GM23338 (cell line): Measurements from ENCODE around the gene KRT38. TPM values are rescaled to one million over a fixed set of nuclear protein-coding genes. Genes with fewer than 3 reads are reported as not detected.

Source experiments
- ATAC-seq: fragments of 200-7000 bp; cut with Tn5 transposase; 3 replicates; pipeline ENCODE4 v1.9.1; 2020
- DNase-seq: peaks from one replicate; pipeline ENCODE4 v3.0.0-alpha.2; 2015; ENCODE audit warnings: low spot score
- H2AFZ ChIP-seq: fragments of 200-600 bp; sonication (generic); 2 replicates; pipeline ENCODE4 v1.8.0; 2016; ENCODE audit warnings: antibody characterized with exemption, mild to moderate bottlenecking, moderate library complexity
- H3F3A ChIP-seq: fragments of 200-600 bp; sonication (generic); replicated peaks from 2 replicates; pipeline ENCODE4 v1.8.0; 2017; ENCODE audit warnings: antibody characterized with exemption, mixed run types, low read depth
- H3K27ac ChIP-seq: fragments of 200-600 bp; sonication (generic); 2 replicates; pipeline ENCODE4 v1.6.1; 2016; ENCODE audit warnings: low read depth
- H3K27me3 ChIP-seq: fragments of 200-600 bp; sonication (generic); 2 replicates; pipeline ENCODE4 v1.8.0; 2016; ENCODE audit warnings: mild to moderate bottlenecking, mixed run types, moderate library complexity; ENCODE audit not compliant: insufficient read depth
- H3K36me3 ChIP-seq: fragments of 200-600 bp; sonication (generic); 2 replicates; pipeline ENCODE4 v1.8.0; 2016; ENCODE audit warnings: mild to moderate bottlenecking; ENCODE audit not compliant: insufficient read depth
- H3K4me1 ChIP-seq: fragments of 200-600 bp; sonication (generic); 2 replicates; pipeline ENCODE4 v1.8.0; 2016; ENCODE audit warnings: mild to moderate bottlenecking, moderate library complexity; ENCODE audit not compliant: insufficient read depth
- H3K4me2 ChIP-seq: fragments of 200-600 bp; sonication (generic); 2 replicates; pipeline ENCODE4 v1.7.1; 2017; ENCODE audit warnings: mixed run types
- H3K4me3 ChIP-seq: fragments of 200-600 bp; sonication (generic); 2 replicates; pipeline ENCODE4 v1.6.1; 2016; ENCODE audit warnings: mixed run types
- H3K79me2 ChIP-seq: fragments of 200-600 bp; sonication (generic); replicated peaks from 2 replicates; pipeline ENCODE4 v1.8.0; 2017; ENCODE audit warnings: mild to moderate bottlenecking; ENCODE audit not compliant: insufficient read depth
- H3K9me2 ChIP-seq: fragments of 200-600 bp; sonication (generic); 2 replicates; pipeline ENCODE4 v1.8.0; 2017; ENCODE audit not compliant: insufficient read depth
- H4K20me1 ChIP-seq: fragments of 200-600 bp; sonication (generic); replicated peaks from 2 replicates; pipeline ENCODE4 v1.8.0; 2017; ENCODE audit warnings: mild to moderate bottlenecking; ENCODE audit not compliant: insufficient read depth
- H3K27ac Mint-ChIP-seq: 2 replicates; pipeline ENCODE4 v1.8.0; 2020; ENCODE audit warnings: inconsistent platforms, mild to moderate bottlenecking, moderate library complexity, mixed read lengths
- H3K27me3 Mint-ChIP-seq: 3 replicates; pipeline ENCODE4 v1.8.0; 2022; ENCODE audit warnings: low read depth, mild to moderate bottlenecking, moderate library complexity, mixed read lengths, inconsistent platforms; ENCODE audit not compliant: insufficient read depth, poor library complexity
- H3K36me3 Mint-ChIP-seq: 3 replicates; pipeline ENCODE4 v1.8.0; 2021; ENCODE audit warnings: low read depth, mild to moderate bottlenecking, inconsistent platforms, moderate library complexity, mixed read lengths
- H3K4me1 Mint-ChIP-seq: 3 replicates; pipeline ENCODE4 v1.8.0; 2020; ENCODE audit warnings: mild to moderate bottlenecking, inconsistent platforms, mixed read lengths
- H3K4me3 Mint-ChIP-seq: 3 replicates; pipeline ENCODE4 v1.8.0; 2021; ENCODE audit warnings: moderate library complexity, mild to moderate bottlenecking, inconsistent platforms, mixed read lengths
- H3K9me3 Mint-ChIP-seq: 3 replicates; pipeline ENCODE4 v1.8.0; 2020; ENCODE audit warnings: moderate library complexity, mild to moderate bottlenecking, inconsistent platforms, mixed read lengths
- CREB1 ChIP-seq: fragments of 250-450 bp; sonication (Bioruptor Pico); IDR thresholded peaks from 2 replicates; pipeline ENCODE4 v1.5.0; 2020; ENCODE audit warnings: low read depth, mild to moderate bottlenecking, moderate library complexity
- ETS1 ChIP-seq: IDR thresholded peaks from 2 replicates; pipeline ENCODE4 v1.6.1; 2016; ENCODE audit warnings: antibody characterized with exemption
- EZH2 ChIP-seq: fragments of 200-600 bp; sonication (generic); IDR thresholded peaks from one replicate; pipeline ENCODE4 v1.8.0; 2017; ENCODE audit warnings: antibody characterized with exemption, mild to moderate bottlenecking, low read depth; ENCODE audit not compliant: unreplicated experiment
- EZH2phosphoT487 ChIP-seq: fragments of 200-600 bp; sonication (generic); IDR thresholded peaks from one replicate; pipeline ENCODE4 v1.8.1; 2018; ENCODE audit warnings: antibody characterized with exemption; ENCODE audit not compliant: unreplicated experiment
- JUNB ChIP-seq: IDR thresholded peaks from one replicate; pipeline ENCODE4 v1.6.1; 2016; ENCODE audit warnings: antibody characterized with exemption; ENCODE audit not compliant: unreplicated experiment
- NANOG ChIP-seq: IDR thresholded peaks from 2 replicates; pipeline ENCODE4 v1.6.1; 2016; ENCODE audit warnings: antibody characterized with exemption, borderline replicate concordance
- POLR2AphosphoS5 ChIP-seq: IDR thresholded peaks from 2 replicates; pipeline ENCODE4 v1.6.1; 2016; ENCODE audit warnings: antibody characterized with exemption, low read depth
- REST ChIP-seq: IDR thresholded peaks from one replicate; pipeline ENCODE4 v1.6.1; 2018; ENCODE audit warnings: antibody characterized with exemption; ENCODE audit not compliant: unreplicated experiment
- STAT1 ChIP-seq: IDR thresholded peaks from one replicate; pipeline ENCODE4 v1.6.1; 2016; ENCODE audit warnings: antibody characterized with exemption; ENCODE audit not compliant: unreplicated experiment
- ZNF114 ChIP-seq: fragments of 250-450 bp; sonication (Bioruptor Pico); IDR thresholded peaks from 2 replicates; pipeline ENCODE4 v1.5.0; 2020; ENCODE audit warnings: mild to moderate bottlenecking, moderate library complexity
- ZNF331 ChIP-seq: fragments of 250-450 bp; sonication (Bioruptor Pico); IDR thresholded peaks from 2 replicates; pipeline ENCODE4 v1.5.0; 2020; ENCODE audit warnings: low read depth, mild to moderate bottlenecking, moderate library complexity
- ZNF462 ChIP-seq: fragments of 250-450 bp; sonication (Bioruptor Pico); IDR thresholded peaks from 2 replicates; pipeline ENCODE4 v1.5.0; 2020; ENCODE audit warnings: mild to moderate bottlenecking, moderate library complexity
- polyA plus RNA-seq: library from polyadenylated mRNA; unstranded; fragments of >200 nt; fragmentation: Nextera tagmentation; extraction: Ambion mirVana; gene quantifications from 2 replicates; pipeline ENCODE4 v1.2.1, GENCODE V29; 2016
- total RNA-seq: library from RNA; depleted of rRNA; stranded (reverse); fragments of >200 nt; shearing (Covaris generic); gene quantifications from 2 replicates; pipeline ENCODE4 v1.2.3, GENCODE V29; 2014
- TF ChIP-seq, protein P1 (sequence below), 2 experiments: fragments of 200-600 bp in 1 of 2; sonication (generic) in 1 of 2; conservative IDR thresholded peaks; 2 replicates each; pipeline versions ENCODE4 v1.5.1 to v1.6.1; 2016 to 2017; ENCODE audit warnings: antibody characterized with exemption in 2 of 2, low read depth in 2 of 2, mild to moderate bottlenecking in 2 of 2, moderate library complexity in 1 of 2

Gene KRT38
- total and polyA plus RNA-seq, 2 experiments from 2014 or later: not detected

DNA sequence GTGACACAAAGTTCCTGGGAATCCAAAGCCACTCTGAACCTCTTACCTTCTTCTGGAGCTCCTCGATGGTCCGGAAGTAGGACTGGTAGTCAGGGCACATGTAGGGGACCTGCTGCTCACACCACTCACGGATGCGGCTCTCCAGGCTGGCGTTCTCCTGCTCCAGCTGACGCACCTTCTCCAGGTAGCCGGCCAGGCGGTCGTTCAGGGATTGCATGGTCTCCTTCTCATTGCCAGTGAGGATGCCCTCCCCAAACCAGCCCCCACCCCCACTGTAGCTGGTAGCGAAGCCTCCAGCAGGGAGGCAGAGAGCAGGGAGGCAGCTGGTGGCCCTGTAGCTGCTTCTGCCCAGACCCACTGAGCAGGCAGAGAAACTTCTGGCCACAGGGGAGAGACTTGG lies 39.8 kb upstream of the KRT38 start:
- Histone ChIP-seq H2AFZ (no peak overlapping the region), H3K4me1 (no peaks in the 10 kb centered on the region), H3K9me2 (no peaks in the 10 kb centered on the region; the same call in 1 of the 2 replicates), H3K27ac (no peak overlapping the region), H3K79me2 (no peaks in the 10 kb centered on the region), H3K36me3 (no peaks in the 10 kb centered on the region), H3F3A (no peaks in the 10 kb centered on the region), H3K4me2 (no peak overlapping the region), H3K4me3 (no peak overlapping the region), H4K20me1 (no peaks in the 10 kb centered on the region), H3K27me3 (no peaks in the 10 kb centered on the region)
- Mint-ChIP-seq H3K4me3 (no peak overlapping the region), H3K27ac (no peak overlapping the region), H3K27me3 (peaks cover 14% of the 10 kb centered on the region), H3K4me1 (no peaks in the 10 kb centered on the region), H3K9me3 (no peaks in the 10 kb centered on the region), H3K36me3 (no peaks in the 10 kb centered on the region)
- TF ChIP-seq ZNF331 (CRISPR knock-in tag) (no peak), JUNB (no peak), CREB1 (no peak), ZNF114 (CRISPR knock-in tag) (no peak), ETS1 (no peak), REST (no peak), EZH2 (no peak), NANOG (no peak), STAT1 (no peak), ZNF462 (CRISPR knock-in tag) (no peak), POLR2AphosphoS5 (no peak), EZH2phosphoT487 (no peak)
- TF ChIP-seq, protein P1, sequence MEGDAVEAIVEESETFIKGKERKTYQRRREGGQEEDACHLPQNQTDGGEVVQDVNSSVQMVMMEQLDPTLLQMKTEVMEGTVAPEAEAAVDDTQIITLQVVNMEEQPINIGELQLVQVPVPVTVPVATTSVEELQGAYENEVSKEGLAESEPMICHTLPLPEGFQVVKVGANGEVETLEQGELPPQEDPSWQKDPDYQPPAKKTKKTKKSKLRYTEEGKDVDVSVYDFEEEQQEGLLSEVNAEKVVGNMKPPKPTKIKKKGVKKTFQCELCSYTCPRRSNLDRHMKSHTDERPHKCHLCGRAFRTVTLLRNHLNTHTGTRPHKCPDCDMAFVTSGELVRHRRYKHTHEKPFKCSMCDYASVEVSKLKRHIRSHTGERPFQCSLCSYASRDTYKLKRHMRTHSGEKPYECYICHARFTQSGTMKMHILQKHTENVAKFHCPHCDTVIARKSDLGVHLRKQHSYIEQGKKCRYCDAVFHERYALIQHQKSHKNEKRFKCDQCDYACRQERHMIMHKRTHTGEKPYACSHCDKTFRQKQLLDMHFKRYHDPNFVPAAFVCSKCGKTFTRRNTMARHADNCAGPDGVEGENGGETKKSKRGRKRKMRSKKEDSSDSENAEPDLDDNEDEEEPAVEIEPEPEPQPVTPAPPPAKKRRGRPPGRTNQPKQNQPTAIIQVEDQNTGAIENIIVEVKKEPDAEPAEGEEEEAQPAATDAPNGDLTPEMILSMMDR (conservative IDR thresholded peaks at IDR 0.05; ENCODE audit: low read depth in 2 of 2): no peak
- DNase-seq: no peak
- no peak for ATAC-seq
